GM21526 (cell line): ENCODE measurements around the gene BATF3.
A peak's percentile ranks its signal among the peaks of the same experiment; 100 is the strongest.

Experiments
- ATAC-seq: cut with Tn5 transposase; IDR thresholded peaks from one replicate; pipeline ENCODE4 v1.9.1; 2021; ENCODE audit warnings: moderate library complexity; ENCODE audit not compliant: unreplicated experiment, low FRiP score

BATF3 gene

GRCh38 chr1:212710566-212710965, 10.9 kb upstream of the BATF3 start:
- no peak for ATAC-seq

- ATAC-seq: no peak
These were observed 4.4 kb upstream of the BATF3 start for GRCh38 chr1:212703991-212704564.

- no peak for ATAC-seq
These were observed 3.0 kb upstream of the BATF3 start for GRCh38 chr1:212702672-212703071.

GRCh38 chr1:212701910-212702309, 2.3 kb upstream of the BATF3 start:
- ATAC-seq: no peak

GRCh38 chr1:212700892-212701819, 1.5 kb upstream of the BATF3 start:
- ATAC-seq: no peak

- no peak for ATAC-seq
These were observed 717 bp upstream of the BATF3 start for GRCh38 chr1:212700223-212700891.

GRCh38 chr1:212699104-212699624, 476 bp downstream of the BATF3 start:
- ATAC-seq: peak; percentile 50

GRCh38 chr1:212698467-212699103, 1.1 kb downstream of the BATF3 start:
- ATAC-seq: peak; percentile 6

GRCh38 chr1:212696721-212697331, 2.8 kb downstream of the BATF3 start:
- no peak for ATAC-seq

- ATAC-seq: no peak
These were observed 6.6 kb downstream of the BATF3 start for GRCh38 chr1:212692774-212693644.

- ATAC-seq: no peak
These were observed 8.0 kb downstream of the BATF3 start for GRCh38 chr1:212691561-212692071.

GRCh38 chr1:212690816-212691403, 8.7 kb downstream of the BATF3 start:
- no peak for ATAC-seq

GRCh38 chr1:212689758-212690529, 9.7 kb downstream of the BATF3 start:
- ATAC-seq: no peak

GRCh38 chr1:212689196-212689725, 10.4 kb downstream of the BATF3 start:
- no peak for ATAC-seq

- ATAC-seq: no peak
These were observed 11.1 kb downstream of the BATF3 start for GRCh38 chr1:212688341-212689047.

- ATAC-seq: no peak
These were observed 11.8 kb downstream of the BATF3 start for GRCh38 chr1:212687811-212688210.

- ATAC-seq: no peak
These were observed 13.0 kb downstream of the BATF3 start for GRCh38 chr1:212686591-212686990.
